Muscle of back (tissue), 13 donors: ENCODE measurements around the gene XPOT. TPM values are rescaled to one million over a fixed set of nuclear protein-coding genes. Genes with fewer than 3 reads are reported as not detected.
"Not testable (repeated sequence)": the region's sequence is repeated elsewhere in the genome, so short reads cannot be mapped to it uniquely, and the experiment has no call there.

Source experiments
- DNase-seq, 3 donors: peaks; one replicate each; pipeline versions ENCODE4 v3.0.0 to v3.0.0-alpha.2; 2013
- long read RNA-seq, 9 donors: transcript quantifications; one replicate each; lab custom pipeline, GENCODE V29; 2026
- polyA plus RNA-seq, 10 donors: library from polyadenylated mRNA; unstranded; fragments of 120-200 nt; gene quantifications; one replicate each; pipeline ENCODE4 v1.2.1, GENCODE V29; 2013; ENCODE audit not compliant: insufficient read length in 10 of 10

The XPOT gene
- 10 to 100 TPM; 37.4 to 55.0 (median 43.7) TPM for polyA plus RNA-seq
- long read RNA-seq, donor 1, full-length matches to known transcripts, result 1 of 1 reads
- long read RNA-seq, donor 1, partial matches to known transcripts, result 0 of 1 reads
- long read RNA-seq, donor 1, other reads (novel, unspliced or antisense), result 0 of 1 reads
- long read RNA-seq, donor 2, full-length matches to known transcripts, result 3 of 3 reads
- long read RNA-seq, donor 2, partial matches to known transcripts, result 0 of 3 reads
- long read RNA-seq, donor 2, other reads (novel, unspliced or antisense), result 0 of 3 reads
- long read RNA-seq, donor 3, result 0 reads
- long read RNA-seq, donor 4, full-length matches to known transcripts, result 3 of 10 reads
- long read RNA-seq, donor 4, partial matches to known transcripts, result 7 of 10 reads
- long read RNA-seq, donor 4, other reads (novel, unspliced or antisense), result 0 of 10 reads
- long read RNA-seq, donor 5, full-length matches to known transcripts, result 2 of 2 reads
- long read RNA-seq, donor 5, partial matches to known transcripts, result 0 of 2 reads
- long read RNA-seq, donor 5, other reads (novel, unspliced or antisense), result 0 of 2 reads
- long read RNA-seq, donor 6, full-length matches to known transcripts, result 3 of 3 reads
- long read RNA-seq, donor 6, partial matches to known transcripts, result 0 of 3 reads
- long read RNA-seq, donor 6, other reads (novel, unspliced or antisense), result 0 of 3 reads
- long read RNA-seq, donor 7, full-length matches to known transcripts, result 3 of 3 reads
- long read RNA-seq, donor 7, partial matches to known transcripts, result 0 of 3 reads
- long read RNA-seq, donor 7, other reads (novel, unspliced or antisense), result 0 of 3 reads
- long read RNA-seq, donor 8, full-length matches to known transcripts, result 1 of 12 reads
- long read RNA-seq, donor 8, partial matches to known transcripts, result 11 of 12 reads
- long read RNA-seq, donor 8, other reads (novel, unspliced or antisense), result 0 of 12 reads
- long read RNA-seq, donor 9, full-length matches to known transcripts, result 1 of 1 reads
- long read RNA-seq, donor 9, partial matches to known transcripts, result 0 of 1 reads
- long read RNA-seq, donor 9, other reads (novel, unspliced or antisense), result 0 of 1 reads

GRCh38 chr12:64403707-64404469 is at the start of gene XPOT:
TSS of gene XPOT (plus strand) at chr12:64404392. CDS start at chr12:64410036, 5,644 bp downstream.
- DNase-seq, result peak; percentile 98 to 99 (median 99)

- DNase-seq, result not testable (repeated sequence)
These were observed 48.0 kb upstream of the XPOT start for GRCh38 chr12:64356209-64356608.

- DNase-seq, result not testable (repeated sequence)
These were observed 43.0 kb upstream of the XPOT start for GRCh38 chr12:64361173-64361572.

- DNase-seq, result no peak
These were observed 41.4 kb upstream of the XPOT start for GRCh38 chr12:64362721-64363305.

GRCh38 chr12:64383675-64384074 is 20.5 kb upstream of the XPOT start:
- DNase-seq, result no peak

- DNase-seq, result no peak
These were observed 19.2 kb upstream of the XPOT start for GRCh38 chr12:64385019-64385418.

GRCh38 chr12:64385468-64385867 is 18.7 kb upstream of the XPOT start:
- no peak for DNase-seq

GRCh38 chr12:64387197-64387816 is 16.9 kb upstream of the XPOT start:
- no peak for DNase-seq

- no peak for DNase-seq
These were observed 15.0 kb upstream of the XPOT start for GRCh38 chr12:64389154-64389553.

GRCh38 chr12:64390275-64390851 is 13.8 kb upstream of the XPOT start, which contains the start of gene C12orf56:
TSS of gene C12orf56 (minus strand) at chr12:64390758. CDS start at chr12:64390565, 193 bp downstream.
- peak in 2 of 3 donors; percentile 11 to 40 for DNase-seq

- DNase-seq, result peak in 1 of 3 donors; percentile 12
These were observed 12.0 kb upstream of the XPOT start for GRCh38 chr12:64392221-64392620.

- DNase-seq, result peak in 1 of 3 donors; percentile 17
These were observed 8.5 kb upstream of the XPOT start for GRCh38 chr12:64395739-64396138.

GRCh38 chr12:64400041-64400440 is 4.2 kb upstream of the XPOT start:
- no peak for DNase-seq

- DNase-seq, result no peak
These were observed 2.0 kb upstream of the XPOT start for GRCh38 chr12:64402181-64402580.

- DNase-seq, result peak; percentile 68 to 92 (median 86)
These were observed 471 bp downstream of the XPOT start for GRCh38 chr12:64404470-64405256.

GRCh38 chr12:64407342-64408223 is 3.4 kb downstream of the XPOT start:
- no peak for DNase-seq

- no peak for DNase-seq
These were observed 7.2 kb downstream of the XPOT start for GRCh38 chr12:64411427-64411826.

- DNase-seq, result no peak
These were observed 8.3 kb downstream of the XPOT start for GRCh38 chr12:64412459-64412858.
